GM18951 (cell line): ENCODE results near the gene ATP4A.
A peak's percentile ranks its signal among the peaks of the same experiment; 100 is the strongest.
"Not testable (repeated sequence)": the region's sequence is repeated elsewhere in the genome, so short reads cannot be mapped to it uniquely, and the experiment has no call there.

ENCODE experiments used
- POLR2A ChIP-seq: IDR thresholded peaks from 4 replicates; pipeline ENCODE4 v1.6.1; 2011; ENCODE audit warnings: mild to moderate bottlenecking; ENCODE audit not compliant: insufficient read length, insufficient read depth; ENCODE audit errors: extremely low read depth
- in situ Hi-C: fragments of 300-500 bp; cut with MboI; formaldehyde crosslinking; loops from one replicate; pipeline ENCODE4 v1.12.0; 2022; ENCODE audit warnings: low sequenced_read_pairs, mixed read lengths, inconsistent platforms; ENCODE audit not compliant: unreplicated experiment

ATP4A gene

DNA sequence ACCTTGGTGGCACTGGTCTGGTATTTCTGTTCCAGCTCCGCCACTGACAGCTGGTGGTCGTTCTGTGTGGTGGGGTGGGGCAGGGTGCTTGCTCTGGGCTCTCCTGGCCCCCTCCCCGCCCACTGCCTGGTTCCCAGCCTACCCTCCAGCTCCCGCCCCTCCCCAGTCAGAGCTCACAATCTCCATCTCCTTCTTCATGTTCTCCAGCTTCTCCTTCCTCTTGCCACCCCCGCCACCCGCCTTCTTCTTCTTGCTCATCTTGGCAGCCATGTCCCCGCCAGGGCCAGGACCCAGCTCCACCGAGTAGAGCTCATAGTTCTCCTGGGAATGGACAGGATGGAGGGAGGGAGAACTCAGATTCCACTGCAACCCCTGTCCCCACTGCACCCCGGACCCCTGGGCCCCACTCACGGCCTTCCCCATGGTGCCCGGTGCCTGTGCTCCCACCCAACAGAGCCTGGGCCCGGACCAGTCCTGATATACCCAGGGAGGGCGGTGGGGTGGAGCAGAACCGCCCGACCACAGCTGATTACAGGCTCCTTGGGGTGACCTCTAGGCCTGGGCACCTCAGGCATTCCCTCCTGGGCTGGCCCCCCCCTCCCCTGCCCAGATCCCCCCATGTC, at the start of gene ATP4A:
Gene ATP4A (minus strand): TSS at position 452 of the 623 bp plus-strand sequence. CDS start 29 bp downstream, at position 423.
- TF ChIP-seq POLR2A, result no peak
- in situ Hi-C loops, result no loop called here

DNA sequence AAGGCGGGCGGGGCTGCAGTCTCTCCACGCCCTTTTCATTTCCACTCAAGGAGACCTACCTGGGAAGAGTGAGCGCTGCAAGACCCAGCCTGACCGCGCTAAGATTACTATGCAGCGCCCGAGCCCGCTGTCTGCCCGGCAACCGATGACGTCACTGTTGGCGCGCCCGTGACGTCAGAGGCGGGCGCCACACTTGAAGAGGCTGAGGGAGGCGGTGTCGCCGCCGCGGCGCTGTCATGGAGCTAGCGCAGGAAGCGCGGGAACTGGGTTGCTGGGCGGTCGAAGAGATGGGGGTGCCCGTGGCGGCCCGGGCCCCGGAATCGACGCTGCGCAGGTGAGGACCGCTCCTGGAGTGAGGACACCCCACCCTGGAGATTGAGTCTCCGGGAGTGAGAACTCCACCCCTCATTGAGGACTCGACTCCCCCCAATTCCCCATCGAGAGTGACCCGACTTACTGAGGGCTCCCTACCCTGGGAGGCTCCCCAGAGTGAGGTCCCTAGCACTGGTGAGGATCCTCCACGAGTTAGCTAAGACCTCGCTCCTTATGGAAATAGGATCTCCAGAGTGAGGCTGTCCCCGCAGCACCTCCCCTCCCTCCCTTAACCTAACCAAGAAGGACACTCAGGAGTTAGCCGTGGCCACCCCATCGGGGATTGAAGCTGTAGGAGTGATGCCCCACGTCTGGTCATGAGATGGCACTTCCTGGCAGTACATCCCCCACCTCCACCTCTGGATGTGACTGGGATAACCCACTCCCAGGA, 49.3 kb upstream of the ATP4A start, which contains the start of gene HAUS5:
Gene HAUS5 (plus strand): TSS at position 177 of the 763 bp plus-strand sequence. CDS start 60 bp downstream, at position 237.
- TF ChIP-seq POLR2A, result peak; percentile 78
- in situ Hi-C loops, result no loop called here

DNA sequence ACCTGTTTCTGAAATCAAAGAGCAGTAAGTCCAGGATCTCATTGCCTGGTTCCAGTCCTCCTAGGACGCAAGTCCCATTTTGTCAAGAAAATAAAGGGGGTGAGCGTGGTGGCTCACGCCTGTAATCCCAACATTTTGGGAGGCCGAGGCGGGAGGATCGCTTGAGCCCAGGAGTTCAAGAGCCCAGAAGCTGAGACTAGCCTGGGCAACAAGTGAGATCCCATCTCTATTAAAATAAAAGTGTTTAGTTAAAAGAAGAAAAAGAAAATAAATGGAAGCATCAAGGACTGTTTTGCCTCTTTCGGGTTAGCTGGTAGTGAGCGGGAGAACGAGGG, 48.7 kb upstream of the ATP4A start:
- no peak for TF ChIP-seq POLR2A
- in situ Hi-C loops, result no loop called here

DNA sequence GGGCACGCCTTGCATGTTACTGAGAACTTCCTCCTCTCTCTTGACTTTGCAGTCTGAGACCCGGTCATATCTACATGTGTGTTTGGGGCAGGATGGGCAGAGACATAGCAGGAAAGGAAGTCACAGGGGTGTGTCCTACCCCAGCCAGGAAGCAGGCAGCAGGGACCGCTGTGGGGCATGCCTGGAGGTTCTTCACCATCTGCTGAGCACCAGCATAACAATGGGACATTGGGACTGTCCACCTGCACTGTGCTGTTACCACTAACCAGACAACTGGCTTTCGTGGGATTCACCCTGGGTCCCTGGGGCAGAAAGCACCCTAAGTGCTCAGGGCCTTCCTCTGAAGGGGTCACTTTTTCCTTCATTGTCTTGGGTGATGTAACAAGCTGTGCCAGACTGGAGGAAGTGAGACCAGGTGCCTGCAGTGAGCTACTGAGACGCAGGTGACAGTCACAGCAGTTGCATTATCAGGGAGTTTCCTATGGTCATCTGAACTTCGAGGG, 46.4 kb upstream of the ATP4A start:
- TF ChIP-seq POLR2A, result peak; percentile 47

DNA sequence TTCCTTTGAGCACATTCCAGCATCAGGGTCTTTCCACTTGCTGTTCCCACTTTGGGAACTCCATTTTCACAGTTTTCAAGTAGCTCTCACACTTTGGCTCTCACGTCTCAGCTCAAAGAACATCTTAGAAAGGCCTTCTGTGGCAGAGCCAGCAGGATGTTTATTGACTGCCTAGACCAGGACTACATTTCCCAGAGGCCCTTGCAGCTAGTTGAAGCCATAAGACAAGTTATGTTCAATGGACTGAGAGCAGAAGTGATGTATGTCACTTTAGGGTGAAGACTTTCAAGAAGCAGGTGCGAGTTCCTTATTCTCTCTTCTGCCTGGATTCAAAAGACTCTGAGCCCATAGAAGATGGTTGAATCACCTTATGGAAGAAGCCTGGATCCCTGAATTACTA, 44.8 kb upstream of the ATP4A start:
- in situ Hi-C loops, result no loop called here
- no peak for TF ChIP-seq POLR2A

More for the DNA sequence above, 46.4 kb upstream of the ATP4A start:
- in situ Hi-C loops, result no loop called here

DNA sequence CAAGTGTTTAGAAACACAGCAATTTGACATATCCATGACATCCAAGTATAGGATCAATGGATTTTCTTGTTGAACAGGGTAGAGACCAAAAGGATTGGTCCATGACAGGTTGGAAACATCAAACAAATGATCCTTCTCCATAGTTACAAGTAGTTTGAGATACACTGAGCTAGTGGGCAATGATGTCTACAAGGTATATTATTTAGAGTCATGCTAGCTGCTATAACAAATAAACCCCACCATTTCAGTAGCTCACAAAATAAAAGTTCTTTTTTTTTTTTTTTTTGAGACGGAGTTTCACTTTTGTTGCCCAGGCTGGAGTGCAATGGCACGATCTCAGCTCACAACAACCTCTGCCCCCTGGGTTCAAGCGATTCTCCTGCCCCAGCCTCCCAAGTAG, 44.2 kb upstream of the ATP4A start:
- no peak for TF ChIP-seq POLR2A
- in situ Hi-C loops, result no loop called here

DNA sequence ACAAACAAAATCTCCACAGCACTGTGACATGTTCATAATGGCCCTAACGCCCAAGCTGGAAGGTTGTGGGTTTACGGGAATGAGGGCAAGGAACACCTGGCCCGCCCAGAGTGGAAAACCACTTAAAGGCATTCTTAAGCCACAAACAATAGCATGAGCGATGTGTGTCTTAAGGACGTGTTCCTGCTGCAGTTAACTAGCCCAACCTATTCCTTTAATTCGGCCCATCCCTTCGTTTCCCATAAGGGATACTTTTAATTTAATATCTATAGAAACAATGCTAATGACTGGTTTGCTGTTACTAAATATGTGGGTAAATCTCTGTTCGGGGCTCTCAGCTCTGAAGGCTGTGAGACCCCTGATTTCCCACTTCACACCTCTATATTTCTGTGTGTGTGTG, 43.7 kb upstream of the ATP4A start:
- in situ Hi-C loops, result not testable (repeated sequence)

DNA sequence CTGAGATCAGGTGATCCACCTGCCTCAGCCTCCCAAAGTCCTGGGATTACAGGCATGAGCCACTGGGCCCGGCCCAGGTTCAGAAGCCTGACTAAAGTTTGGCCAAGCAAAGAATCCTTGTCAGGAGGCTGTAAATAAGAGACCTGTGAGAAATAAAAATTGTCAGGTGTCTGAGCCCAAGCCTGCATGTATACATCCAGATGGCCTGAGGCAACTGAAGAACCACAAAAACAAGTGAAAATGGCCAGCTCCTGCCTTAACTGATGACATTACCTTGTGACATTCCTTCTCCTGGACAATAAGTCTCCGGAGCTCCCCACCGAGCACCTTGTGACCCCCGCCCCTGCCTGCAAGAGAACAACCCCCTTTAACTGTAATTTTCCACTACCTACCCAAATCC, 41.0 kb upstream of the ATP4A start:
- in situ Hi-C loops, result not testable (repeated sequence)

DNA sequence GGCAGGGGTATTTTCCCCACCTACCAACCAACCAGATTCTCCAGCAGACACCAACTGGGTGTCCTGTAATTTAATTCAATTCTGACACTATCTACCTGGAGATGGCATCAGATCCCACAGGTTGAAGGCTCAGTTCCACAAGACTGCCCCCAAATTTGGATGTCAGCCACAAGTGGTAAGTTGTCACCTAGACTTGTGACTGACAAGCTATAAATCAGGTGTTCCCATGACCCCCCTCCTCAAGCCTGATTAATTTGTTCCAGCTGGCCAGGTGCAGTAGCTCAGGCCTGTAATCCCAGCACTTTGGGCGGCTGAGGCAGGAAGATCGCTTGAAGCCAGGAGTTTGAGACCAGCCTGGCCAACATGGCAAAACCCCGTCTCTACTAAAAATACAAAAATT, 38.5 kb upstream of the ATP4A start:
- no peak for TF ChIP-seq POLR2A
- in situ Hi-C loops, result no loop called here

DNA sequence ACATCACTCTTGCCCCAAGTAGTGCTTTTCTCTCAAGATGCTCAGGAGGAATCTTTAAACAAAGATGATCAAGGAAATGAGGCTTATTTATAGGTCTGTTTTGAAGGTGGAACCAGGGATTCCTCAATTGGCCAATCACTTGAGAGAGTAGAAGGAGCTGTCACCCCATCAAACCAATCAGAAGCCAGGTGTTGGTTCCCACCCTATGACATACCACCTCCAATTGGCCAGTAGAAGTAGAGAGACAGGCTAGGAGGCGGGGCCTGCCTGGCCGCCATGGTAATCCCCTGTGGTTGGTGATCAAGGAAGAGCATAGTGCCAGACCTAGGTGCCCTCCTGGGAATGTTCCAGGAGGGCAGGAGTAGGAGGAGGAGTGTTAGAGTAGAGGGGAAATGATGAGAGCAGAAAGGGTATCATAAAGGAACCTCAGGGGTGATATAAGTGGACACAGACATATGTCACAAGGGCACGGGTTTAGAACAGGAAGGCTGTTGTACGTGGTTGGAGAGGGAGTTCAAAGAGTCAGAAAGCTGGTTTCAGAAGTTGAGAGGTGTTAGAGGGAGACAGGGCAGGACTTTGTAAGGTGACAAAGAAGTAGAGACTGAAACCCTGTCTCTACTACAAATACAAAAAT, 33.0 kb upstream of the ATP4A start:
- in situ Hi-C loops, result no loop called here
- TF ChIP-seq POLR2A, result no peak

DNA sequence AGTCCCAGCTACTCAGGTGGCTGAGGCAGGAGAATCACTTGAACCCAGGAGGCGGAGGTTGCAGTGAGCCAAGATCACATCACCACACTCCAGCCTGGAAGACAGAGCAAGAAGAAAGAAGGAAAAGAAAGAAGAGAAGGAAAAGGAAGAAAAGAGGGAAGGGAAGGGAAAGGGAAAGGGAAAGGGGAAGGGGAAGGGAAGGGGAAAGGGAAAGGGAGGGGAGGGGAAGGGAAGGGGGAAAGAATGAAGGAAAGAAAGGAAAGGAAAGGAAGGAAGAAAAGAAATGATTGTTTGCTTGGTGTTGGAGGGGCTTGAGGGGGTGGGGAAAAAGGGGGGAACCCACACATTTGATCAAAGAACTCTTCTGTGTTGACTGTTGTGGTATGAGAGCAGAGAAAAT, 32.5 kb upstream of the ATP4A start:
- TF ChIP-seq POLR2A, result no peak
- in situ Hi-C loops, result no loop called here

DNA sequence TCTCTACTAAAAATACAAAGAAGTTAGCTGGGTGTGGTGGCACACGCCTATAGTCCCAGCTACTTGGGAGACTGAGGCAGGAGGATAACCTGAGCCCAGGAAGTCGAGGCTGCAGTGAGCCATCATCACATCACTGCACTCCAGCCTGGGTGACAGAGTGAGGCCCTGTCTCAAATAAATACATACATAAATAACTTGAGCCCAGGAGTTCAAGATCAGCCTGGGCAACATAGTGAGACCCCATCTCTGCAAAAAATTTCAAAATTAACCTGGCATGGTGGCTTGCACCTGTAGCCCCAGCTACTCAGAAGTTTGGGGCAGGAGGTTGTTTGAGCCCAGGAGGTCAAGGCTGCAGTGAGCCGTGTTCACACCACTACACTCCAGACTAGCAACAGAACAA, 31.6 kb upstream of the ATP4A start:
- in situ Hi-C loops, result not testable (repeated sequence)

DNA sequence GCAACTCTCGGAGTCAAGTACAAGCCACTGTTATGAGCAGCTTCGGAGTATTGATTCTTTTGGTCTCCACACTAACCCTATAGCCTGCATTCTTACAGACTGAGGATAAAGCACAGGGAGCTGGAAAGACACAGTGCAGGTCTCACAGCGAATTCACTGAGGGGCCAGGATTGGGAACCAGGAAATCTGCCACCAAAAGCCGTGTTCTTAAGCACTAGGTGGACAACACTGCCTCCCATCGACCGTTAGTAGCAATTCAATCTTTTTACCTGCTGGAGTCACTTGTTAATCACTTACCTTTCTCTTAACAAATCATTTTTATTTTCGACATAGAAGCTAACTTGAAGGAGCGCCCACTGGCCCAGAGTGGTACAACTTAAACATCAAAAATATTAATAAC, 28.8 kb upstream of the ATP4A start:
- no peak for TF ChIP-seq POLR2A
- in situ Hi-C loops, result no loop called here

DNA sequence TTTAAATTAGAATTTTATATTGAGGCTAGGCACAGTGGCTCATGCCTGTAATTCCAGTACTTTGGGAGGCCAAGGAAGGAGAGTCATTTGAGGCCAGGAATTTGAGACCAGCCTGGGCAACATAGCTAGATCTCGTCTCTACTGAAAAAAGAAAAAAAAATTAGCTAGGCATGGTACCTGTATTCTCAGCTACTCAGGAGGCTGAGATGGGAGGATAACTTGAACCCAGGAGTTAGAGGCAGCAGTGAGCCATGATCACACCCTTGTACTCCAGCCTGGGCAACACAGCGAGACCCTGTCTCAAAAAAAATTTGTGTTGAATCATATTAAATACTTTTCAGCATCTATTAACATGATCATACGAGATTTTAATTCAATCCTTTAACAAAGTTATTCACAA, 27.4 kb upstream of the ATP4A start:
- in situ Hi-C loops, result no loop called here
- no peak for TF ChIP-seq POLR2A
